Lung (tissue), 12 donors: Measurements from ENCODE around the gene FEM1B. TPM values are rescaled to one million over a fixed set of nuclear protein-coding genes. Genes with fewer than 3 reads are reported as not detected.

Experiments used
- ATAC-seq: fragments of 200-7000 bp; cut with Tn5 transposase; one replicate; pipeline ENCODE4 v1.9.1; 2020; ENCODE audit warnings: moderate number of reproducible peaks; ENCODE audit not compliant: insufficient read depth, low FRiP score
- DNase-seq, 3 donors: peaks; one replicate each; pipeline ENCODE4 v3.0.0-alpha.2; 2013 to 2017
- H3K27ac ChIP-seq, 2 donors: one replicate each; pipeline ENCODE4 v1.5.1; 2013; ENCODE audit warnings: mild to moderate bottlenecking in 2 of 2, moderate library complexity in 2 of 2, control low read depth in 1 of 2, inconsistent platforms in 1 of 2, low read depth in 1 of 2, low read length in 1 of 2
- H3K27me3 ChIP-seq, 3 donors: one replicate each; pipeline ENCODE4 v1.5.1; 2013; ENCODE audit warnings: low read length in 2 of 3; ENCODE audit not compliant: control insufficient read depth in 3 of 3, insufficient read depth in 3 of 3
- H3K36me3 ChIP-seq, 4 donors: one replicate each; pipeline ENCODE4 v1.5.1; 2013; ENCODE audit warnings: low read length in 4 of 4, mild to moderate bottlenecking in 1 of 4, moderate library complexity in 1 of 4; ENCODE audit not compliant: control insufficient read depth in 4 of 4, insufficient read depth in 4 of 4
- H3K4me1 ChIP-seq, 5 donors: one replicate each; pipeline ENCODE4 v1.5.1; 2013; ENCODE audit warnings: low read length in 5 of 5, mild to moderate bottlenecking in 2 of 5, moderate library complexity in 1 of 5; ENCODE audit not compliant: control insufficient read depth in 5 of 5, insufficient read depth in 5 of 5
- H3K4me3 ChIP-seq: one replicate; pipeline ENCODE4 v1.5.1; 2013; ENCODE audit warnings: mild to moderate bottlenecking, control low read depth, moderate library complexity
- H3K9ac ChIP-seq, 2 donors: one replicate each; pipeline ENCODE4 v1.5.1; 2013; ENCODE audit warnings: low read length in 2 of 2, control low read depth in 1 of 2; ENCODE audit not compliant: insufficient read depth in 1 of 2
- H3K9me3 ChIP-seq, 4 donors: one replicate each; pipeline ENCODE4 v1.5.1; 2013; ENCODE audit warnings: low read length in 3 of 4, mild to moderate bottlenecking in 1 of 4, moderate library complexity in 1 of 4; ENCODE audit not compliant: control insufficient read depth in 4 of 4, insufficient read depth in 3 of 4
- CTCF ChIP-seq: IDR thresholded peaks from 2 replicates; pipeline ENCODE4 v1.5.1; 2012; ENCODE audit warnings: mild to moderate bottlenecking; ENCODE audit errors: control extremely low read depth, extremely low read depth
- WGBS, 2 donors: extraction: QIAGEN DNeasy Blood & Tissue Kit; methylation state at CpG; one replicate each; pipeline ENCODE4 v1.1.7; 2013; 5-methylcytosine and 5-hydroxymethylcytosine counted together
- polyA plus RNA-seq, 2 donors: library from polyadenylated mRNA; stranded (reverse); fragments of 200-250 nt; gene quantifications; one replicate each; pipeline ENCODE4 v1.2.1, GENCODE V29; 2013
- total RNA-seq, 2 donors: library from RNA; depleted of rRNA in 1 of 2; stranded (reverse); fragments of >200 nt in 1 of 2; gene quantifications; one replicate each; pipeline ENCODE4 v1.2.1, GENCODE V29; 2014 to 2021
- donor health status: control.
- donor health status: control.
- donor health status: Bipolar disorder and iron deficiency.
- donor health status: healthy.
- donor health status: DM: yes; HTN: yes; CAD: no.

FEM1B gene
- total and polyA plus RNA-seq, 4 donors, result 8.1 to 57.7 (median 30.5) TPM

GRCh38 chr15:68299436-68299835, 21.9 kb downstream of the FEM1B start:
- no peak overlapping the region for H3K9ac ChIP-seq
- 59 to 60% methylated on average over 5 of the region's 5 CpGs for WGBS, 2 donors
- ATAC-seq (no peak), DNase-seq (no peak)
- no peaks in the 10 kb centered on the region for H3K27me3 ChIP-seq
- H3K36me3 ChIP-seq, result peaks cover 0 to 6% (median 1%) of the 10 kb centered on the region in 4 donors
- TF ChIP-seq CTCF, result no peak
- peaks cover 0 to 18% (median 0%) of the 10 kb centered on the region in 5 donors for H3K4me1 ChIP-seq
- peaks cover 0 to 2% (median 0%) of the 10 kb centered on the region in 4 donors for H3K9me3 ChIP-seq
- no peak overlapping the region for H3K4me3 ChIP-seq
- H3K27ac ChIP-seq, result no peak overlapping the region

- DNase-seq (no peak), ATAC-seq (no peak)
- Histone ChIP-seq H3K4me3 (no peak overlapping the region), H3K9me3 (peaks cover 0 to 2% (median 0%) of the 10 kb centered on the region in 4 donors), H3K27me3 (no peaks in the 10 kb centered on the region), H3K27ac (no peak overlapping the region), H3K9ac (no peak overlapping the region), H3K36me3 (peaks cover 0 to 6% (median 1%) of the 10 kb centered on the region in 4 donors), H3K4me1 (peaks cover 0 to 14% (median 0%) of the 10 kb centered on the region in 5 donors)
- no peak for TF ChIP-seq CTCF
- WGBS, 2 donors, result 77 to 89% methylated on average over 6 of the region's 6 CpGs
These were observed 22.8 kb downstream of the FEM1B start for GRCh38 chr15:68300115-68300940.

GRCh38 chr15:68301301-68301700, 23.8 kb downstream of the FEM1B start:
- WGBS, 2 donors, result 94% methylated on average over 8 of the region's 8 CpGs
- H3K27ac ChIP-seq, result no peak overlapping the region

More at GRCh38 chr15:68301301-68301700, 23.8 kb downstream of the FEM1B start:
- H3K4me3 ChIP-seq, result no peak overlapping the region
- H3K9ac ChIP-seq, result no peak overlapping the region
- no peaks in the 10 kb centered on the region for H3K27me3 ChIP-seq
- peaks cover 0 to 6% (median 1%) of the 10 kb centered on the region in 4 donors for H3K36me3 ChIP-seq
- TF ChIP-seq CTCF, result no peak
- ATAC-seq (no peak), DNase-seq (no peak)
- peaks cover 0 to 2% (median 0%) of the 10 kb centered on the region in 4 donors for H3K9me3 ChIP-seq
- H3K4me1 ChIP-seq, result peaks cover 0 to 12% (median 1%) of the 10 kb centered on the region in 5 donors
